SK-N-SH (cell line): ENCODE measurements around the gene SIPA1. TPM values are rescaled to one million over a fixed set of nuclear protein-coding genes. Genes with fewer than 3 reads are reported as not detected.

Experiments used
- CTCF ChIA-PET: fragments of 300-600, 350-600 bp; formaldehyde crosslinking; extraction: SDS; loops from one replicate; lab custom pipeline; 2021; lab: Yijun Ruan, JAX
- POLR2A ChIA-PET: fragments of 350-600 bp; sonication (Branson Sonifier 250); formaldehyde crosslinking; extraction: SDS; loops from one replicate; lab custom pipeline; 2020; ENCODE audit warnings: antibody characterized with exemption, inconsistent platforms; lab: Yijun Ruan, JAX
- DNase-seq: peaks from one replicate; pipeline ENCODE4 v3.0.0; 2012
- H2AFZ ChIP-seq: fragments of 200-600 bp; sonication (generic); 2 replicates; pipeline ENCODE4 v1.8.1; 2016; ENCODE audit warnings: antibody characterized with exemption, mild to moderate bottlenecking, low read depth
- H3F3A ChIP-seq: fragments of 200-600 bp; sonication (generic); replicated peaks from 2 replicates; pipeline ENCODE3; 2016; ENCODE audit warnings: antibody characterized with exemption, mild to moderate bottlenecking; ENCODE audit not compliant: insufficient read depth
- H3K27ac ChIP-seq, 2 experiments: fragments of 200-500 bp in 1 of 2; fragments of 200-600 bp in 1 of 2; sonication (Bioruptor generic) in 1 of 2; sonication (generic), shearing (Covaris generic) in 1 of 2; 2 replicates each; pipeline versions ENCODE4 v1.5.1 to v1.6.1; 2014 to 2016; ENCODE audit warnings: low read depth in 2 of 2, inconsistent platforms in 1 of 2, low read length in 1 of 2, mild to moderate bottlenecking in 1 of 2, mixed read lengths in 1 of 2
- H3K27me3 ChIP-seq: fragments of 200-600 bp; sonication (generic), shearing (Covaris generic); 2 replicates; pipeline ENCODE4 v1.6.1; 2016; ENCODE audit warnings: mixed run types; ENCODE audit not compliant: insufficient read depth
- H3K36me3 ChIP-seq, 2 experiments: fragments of 200-500 bp in 1 of 2; fragments of 200-600 bp in 1 of 2; sonication (Bioruptor generic) in 1 of 2; sonication (generic) in 1 of 2; replicated peaks in 1 of 2; 2 replicates each; pipeline versions ENCODE3 to v1.5.1; 2014 to 2016; ENCODE audit warnings: low read length in 1 of 2, mild to moderate bottlenecking in 1 of 2; ENCODE audit not compliant: insufficient read depth in 2 of 2, control insufficient read depth in 1 of 2
- H3K4me1 ChIP-seq, 2 experiments: fragments of 200-500 bp in 1 of 2; fragments of 200-600 bp in 1 of 2; sonication (Bioruptor generic) in 1 of 2; sonication (generic), shearing (Covaris generic) in 1 of 2; 2 replicates each; pipeline versions ENCODE4 v1.5.1 to v1.6.1; 2014 to 2016; ENCODE audit warnings: low read depth in 1 of 2, low read length in 1 of 2, mixed run types in 1 of 2; ENCODE audit not compliant: insufficient read depth in 2 of 2, control insufficient read depth in 1 of 2
- H3K4me2 ChIP-seq: fragments of 200-600 bp; sonication (generic), shearing (Covaris generic); 2 replicates; pipeline ENCODE4 v1.6.1; 2017; ENCODE audit warnings: mixed run types
- H3K4me3 ChIP-seq, 2 experiments: fragments of 200-500 bp in 1 of 2; fragments of 200-600 bp in 1 of 2; sonication (Bioruptor generic) in 1 of 2; sonication (generic), shearing (Covaris generic) in 1 of 2; 2 replicates each; pipeline versions ENCODE4 v1.5.1 to v1.8.1; 2014 to 2016; ENCODE audit warnings: low read depth in 2 of 2, inconsistent platforms in 1 of 2, low read length in 1 of 2, mild to moderate bottlenecking in 1 of 2, mixed read lengths in 1 of 2, moderate library complexity in 1 of 2
- H3K79me2 ChIP-seq: fragments of 200-600 bp; sonication (generic); 2 replicates; pipeline ENCODE4 v1.8.1; 2017; ENCODE audit warnings: mild to moderate bottlenecking; ENCODE audit not compliant: insufficient read depth
- H3K9ac ChIP-seq: fragments of 200-600 bp; sonication (generic); 2 replicates; pipeline ENCODE4 v1.6.1; 2017; ENCODE audit warnings: mixed run types
- H3K9me2 ChIP-seq: fragments of 200-600 bp; sonication (generic); 2 replicates; pipeline ENCODE4 v1.6.1; 2017; ENCODE audit warnings: mixed run types
- H3K9me3 ChIP-seq: fragments of 200-600 bp; sonication (generic); 2 replicates; pipeline ENCODE4 v1.6.1; 2017; ENCODE audit warnings: mixed run types, mild to moderate bottlenecking, moderate library complexity
- H4K20me1 ChIP-seq: fragments of 200-600 bp; sonication (generic); 2 replicates; pipeline ENCODE4 v1.6.1; 2017; ENCODE audit warnings: mild to moderate bottlenecking, mixed run types; ENCODE audit not compliant: insufficient read depth
- CHD2 ChIP-seq: fragments of 150-350 bp; IDR thresholded peaks from 2 replicates; pipeline ENCODE4 v1.6.1; 2018; ENCODE audit warnings: low read length; ENCODE audit not compliant: partially characterized antibody
- ELF1 ChIP-seq: IDR thresholded peaks from 2 replicates; pipeline ENCODE4 v1.4.0; 2012
- EP300 ChIP-seq, 2 experiments: IDR thresholded peaks; 2 replicates each; pipeline versions ENCODE4 v1.4.0 to v1.6.1; 2012; ENCODE audit warnings: borderline replicate concordance in 1 of 2, low read depth in 1 of 2, low read length in 1 of 2
- FOXJ3 ChIP-seq: sonication (generic); formaldehyde crosslinking; IDR thresholded peaks from 2 replicates; pipeline ENCODE4 v1.5.1; 2020; ENCODE audit warnings: mild to moderate bottlenecking, missing genetic modification reagents
- FOXM1 ChIP-seq: IDR thresholded peaks from 2 replicates; pipeline ENCODE4 v1.4.0; 2012; ENCODE audit warnings: low read depth, mild to moderate bottlenecking
- JUND ChIP-seq: IDR thresholded peaks from 2 replicates; pipeline ENCODE4 v1.4.0; 2012
- MXI1 ChIP-seq: IDR thresholded peaks from 2 replicates; pipeline ENCODE4 v1.6.1; 2012; ENCODE audit warnings: mild to moderate bottlenecking, low read depth, low read length, improper control_type of control experiment
- POLR2AphosphoS5 ChIP-seq: IDR thresholded peaks from 2 replicates; pipeline ENCODE4 v1.6.1; 2012; ENCODE audit warnings: low read depth, low read length
- RAD21 ChIP-seq: IDR thresholded peaks from 2 replicates; pipeline ENCODE4 v1.6.1; 2012; ENCODE audit warnings: mild to moderate bottlenecking, low read length
- RCOR1 ChIP-seq: fragments of 150-350 bp; IDR thresholded peaks from 2 replicates; pipeline ENCODE4 v1.6.1; 2017; ENCODE audit warnings: antibody characterized with exemption, low read length
- RFX5 ChIP-seq: IDR thresholded peaks from 2 replicates; pipeline ENCODE4 v1.6.1; 2012; ENCODE audit warnings: mild to moderate bottlenecking, improper control_type of control experiment, low read length
- RXRA ChIP-seq: IDR thresholded peaks from 2 replicates; pipeline ENCODE4 v1.4.0; 2012; ENCODE audit warnings: low read depth, mild to moderate bottlenecking, borderline replicate concordance
- SIN3A ChIP-seq: IDR thresholded peaks from 2 replicates; pipeline ENCODE4 v1.6.1; 2012; ENCODE audit warnings: low read depth, mild to moderate bottlenecking, low read length, moderate library complexity, borderline replicate concordance
- SMC3 ChIP-seq: IDR thresholded peaks from 2 replicates; pipeline ENCODE4 v1.6.1; 2012; ENCODE audit warnings: low read depth, low read length, improper control_type of control experiment
- TAF1 ChIP-seq: IDR thresholded peaks from 2 replicates; pipeline ENCODE4 v1.6.1; 2012; ENCODE audit warnings: low read depth, mild to moderate bottlenecking, low read length, moderate library complexity, borderline replicate concordance
- YY1 ChIP-seq: IDR thresholded peaks from 2 replicates; pipeline ENCODE4 v1.4.0; 2012; ENCODE audit warnings: low read depth, mild to moderate bottlenecking
- WGBS: methylation state at CpG from one replicate; pipeline ENCODE4 v1.1.6; 2017; ENCODE audit warnings: low lambda C conversion rate; 5-methylcytosine and 5-hydroxymethylcytosine counted together
- polyA plus RNA-seq, 3 experiments: library from polyadenylated mRNA; depleted of rRNA; stranded (reverse); fragments of >200 nt; gene quantifications; 2 replicates each; pipeline ENCODE4 v1.2.3, GENCODE V29; 2012
- TF ChIP-seq, protein P1 (sequence below): fragments of 200-600 bp; sonication (generic); IDR thresholded peaks from 2 replicates; pipeline ENCODE4 v1.6.1; 2017; ENCODE audit warnings: antibody characterized with exemption, mild to moderate bottlenecking, moderate library complexity
- TF ChIP-seq, protein P2 (sequence below): fragments of 150-350 bp; IDR thresholded peaks from 2 replicates; pipeline ENCODE4 v1.6.1; 2016; ENCODE audit warnings: mild to moderate bottlenecking, low read depth, low read length
- TF ChIP-seq, protein P3 (sequence below): IDR thresholded peaks from 2 replicates; pipeline ENCODE4 v1.4.0; 2012; ENCODE audit warnings: low read depth, borderline replicate concordance
- TF ChIP-seq, protein P4 (sequence below): IDR thresholded peaks from 2 replicates; pipeline ENCODE4 v1.4.0; 2012; ENCODE audit warnings: low read depth

Gene SIPA1
- polyA plus RNA-seq, 1 of the 3 experiments (the other 2 are of a cell fraction) = 18.7 TPM

DNA sequence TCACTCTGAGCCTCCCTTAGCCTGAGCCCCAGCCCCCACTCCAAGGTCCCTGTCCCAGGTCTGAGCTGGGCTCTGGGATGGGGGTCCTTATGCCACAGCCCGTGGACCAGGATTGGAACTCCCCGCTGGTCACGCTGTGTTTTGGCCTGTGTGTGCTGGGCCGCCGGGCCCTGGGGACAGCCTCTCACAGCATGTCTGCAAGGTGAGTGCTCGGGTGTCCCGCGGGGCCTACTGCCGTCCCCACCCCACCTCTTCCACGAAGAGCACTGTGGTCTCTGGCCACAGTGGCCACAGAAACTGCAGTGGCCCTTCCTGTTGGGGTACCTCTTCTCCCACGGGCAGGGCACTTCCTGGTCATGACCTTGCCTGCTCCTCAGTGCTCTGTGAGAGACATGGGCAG lies 3.5 kb upstream of the SIPA1 start:
- TF ChIP-seq TAF1 (no peak), JUND (no peak), EP300 (IDR thresholded peaks at IDR 0.05; ENCODE audit: borderline replicate concordance in 1 of 2, low read depth in 1 of 2, low read length in 1 of 2) (no peak), SMC3 (no peak), POLR2AphosphoS5 (no peak), RFX5 (no peak), MXI1 (no peak), FOXM1 (no peak), SIN3A (no peak), RCOR1 (no peak), RAD21 (no peak), CHD2 (no peak), YY1 (no peak), RXRA (no peak), FOXJ3 (no peak), ELF1 (no peak)
- TF ChIP-seq, protein P1, sequence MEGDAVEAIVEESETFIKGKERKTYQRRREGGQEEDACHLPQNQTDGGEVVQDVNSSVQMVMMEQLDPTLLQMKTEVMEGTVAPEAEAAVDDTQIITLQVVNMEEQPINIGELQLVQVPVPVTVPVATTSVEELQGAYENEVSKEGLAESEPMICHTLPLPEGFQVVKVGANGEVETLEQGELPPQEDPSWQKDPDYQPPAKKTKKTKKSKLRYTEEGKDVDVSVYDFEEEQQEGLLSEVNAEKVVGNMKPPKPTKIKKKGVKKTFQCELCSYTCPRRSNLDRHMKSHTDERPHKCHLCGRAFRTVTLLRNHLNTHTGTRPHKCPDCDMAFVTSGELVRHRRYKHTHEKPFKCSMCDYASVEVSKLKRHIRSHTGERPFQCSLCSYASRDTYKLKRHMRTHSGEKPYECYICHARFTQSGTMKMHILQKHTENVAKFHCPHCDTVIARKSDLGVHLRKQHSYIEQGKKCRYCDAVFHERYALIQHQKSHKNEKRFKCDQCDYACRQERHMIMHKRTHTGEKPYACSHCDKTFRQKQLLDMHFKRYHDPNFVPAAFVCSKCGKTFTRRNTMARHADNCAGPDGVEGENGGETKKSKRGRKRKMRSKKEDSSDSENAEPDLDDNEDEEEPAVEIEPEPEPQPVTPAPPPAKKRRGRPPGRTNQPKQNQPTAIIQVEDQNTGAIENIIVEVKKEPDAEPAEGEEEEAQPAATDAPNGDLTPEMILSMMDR = no peak
- TF ChIP-seq, protein P2, sequence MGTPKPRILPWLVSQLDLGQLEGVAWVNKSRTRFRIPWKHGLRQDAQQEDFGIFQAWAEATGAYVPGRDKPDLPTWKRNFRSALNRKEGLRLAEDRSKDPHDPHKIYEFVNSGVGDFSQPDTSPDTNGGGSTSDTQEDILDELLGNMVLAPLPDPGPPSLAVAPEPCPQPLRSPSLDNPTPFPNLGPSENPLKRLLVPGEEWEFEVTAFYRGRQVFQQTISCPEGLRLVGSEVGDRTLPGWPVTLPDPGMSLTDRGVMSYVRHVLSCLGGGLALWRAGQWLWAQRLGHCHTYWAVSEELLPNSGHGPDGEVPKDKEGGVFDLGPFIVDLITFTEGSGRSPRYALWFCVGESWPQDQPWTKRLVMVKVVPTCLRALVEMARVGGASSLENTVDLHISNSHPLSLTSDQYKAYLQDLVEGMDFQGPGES = no peak
- TF ChIP-seq, protein P3, sequence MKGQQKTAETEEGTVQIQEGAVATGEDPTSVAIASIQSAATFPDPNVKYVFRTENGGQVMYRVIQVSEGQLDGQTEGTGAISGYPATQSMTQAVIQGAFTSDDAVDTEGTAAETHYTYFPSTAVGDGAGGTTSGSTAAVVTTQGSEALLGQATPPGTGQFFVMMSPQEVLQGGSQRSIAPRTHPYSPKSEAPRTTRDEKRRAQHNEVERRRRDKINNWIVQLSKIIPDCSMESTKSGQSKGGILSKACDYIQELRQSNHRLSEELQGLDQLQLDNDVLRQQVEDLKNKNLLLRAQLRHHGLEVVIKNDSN = no peak
- TF ChIP-seq, protein P4, sequence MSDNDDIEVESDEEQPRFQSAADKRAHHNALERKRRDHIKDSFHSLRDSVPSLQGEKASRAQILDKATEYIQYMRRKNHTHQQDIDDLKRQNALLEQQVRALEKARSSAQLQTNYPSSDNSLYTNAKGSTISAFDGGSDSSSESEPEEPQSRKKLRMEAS = no peak
- TF ChIP-seq, all 33 proteins: peak for 0
- Histone ChIP-seq H4K20me1 (peaks cover 9% of the 10 kb centered on the region), H3K4me1 (peaks cover 5 to 17% of the 10 kb centered on the region in 2 experiments; a peak in 3 of 4 replicates), H3K27me3 (no peaks in the 10 kb centered on the region), H3K4me3 (no peak overlapping the region), H3F3A (peaks cover 18% of the 10 kb centered on the region), H3K9me3 (no peaks in the 10 kb centered on the region), H3K27ac (no peak overlapping the region), H3K36me3 (peaks cover 12 to 60% of the 10 kb centered on the region in 2 experiments), H2AFZ (no peak overlapping the region), H3K4me2 (no peak overlapping the region), H3K9ac (no peak overlapping the region), H3K9me2 (no peaks in the 10 kb centered on the region), H3K79me2 (peaks cover 10% of the 10 kb centered on the region; the same call in 1 of the 2 replicates)
- POLR2A ChIA-PET = no interaction called here
- CTCF ChIA-PET = no interaction called here
- WGBS = 100% methylated on average over 5 of the region's 11 CpGs
- no peak for DNase-seq
